ENCODE results near the gene AKNA. TPM values are rescaled to one million over a fixed set of nuclear protein-coding genes. Genes with fewer than 3 reads are reported as not detected.

AKNA gene
- polyA plus RNA-seq, 1 of the 3 experiments (the other 2 are of a cell fraction) = 0.84 TPM

DNA sequence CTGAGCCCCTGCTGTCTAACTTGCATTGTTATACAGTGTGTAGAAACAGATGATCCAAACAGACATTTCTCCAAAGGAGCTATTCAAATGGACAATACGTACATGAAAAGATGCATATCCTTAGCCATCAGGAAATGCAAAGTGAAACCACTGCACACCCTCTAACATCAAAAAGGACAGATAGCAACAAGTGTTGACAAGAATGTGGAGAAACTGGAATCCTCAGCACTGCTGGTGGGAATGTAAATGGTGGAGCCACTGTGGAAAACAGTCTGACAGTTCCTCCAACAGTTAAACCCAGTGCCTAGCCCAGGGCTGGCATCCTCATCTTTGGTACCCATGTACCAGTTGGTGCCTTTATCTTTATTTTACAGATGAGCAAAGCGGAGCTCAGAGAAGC lies 49.6 kb downstream of the AKNA start:
- Histone ChIP-seq H3K27me3 (ENCODE audit: insufficient read depth) (no peaks in the 10 kb centered on the region), H3K9ac (no peak overlapping the region), H3K4me1 (ENCODE audit: control insufficient read depth in 1 of 2, insufficient read depth in 2 of 2, low read depth in 1 of 2, low read length in 1 of 2) (peaks cover 0 to under 1% of the 10 kb centered on the region in 2 experiments; a peak in 1 of 4 replicates), H3K36me3 (replicated peaks in 1 of 2; ENCODE audit: control insufficient read depth in 1 of 2, insufficient read depth in 2 of 2, low read length in 1 of 2) (no peaks in the 10 kb centered on the region), H4K20me1 (ENCODE audit: insufficient read depth) (no peaks in the 10 kb centered on the region), H3K9me3 (no peaks in the 10 kb centered on the region), H3K4me3 (ENCODE audit: low read depth in 2 of 2, low read length in 1 of 2) (no peak overlapping the region), H3K4me2 (no peak overlapping the region), H3K9me2 (no peaks in the 10 kb centered on the region), H3K27ac (ENCODE audit: low read depth in 2 of 2, low read length in 1 of 2) (no peak overlapping the region), H3K79me2 (ENCODE audit: insufficient read depth) (no peaks in the 10 kb centered on the region), H2AFZ (ENCODE audit: low read depth) (no peak overlapping the region), H3F3A (replicated peaks; ENCODE audit: insufficient read depth) (no peaks in the 10 kb centered on the region)
- TF ChIP-seq TCF12 (IDR thresholded peaks at IDR 0.05) (no peak), GATA2 (CRISPR knock-in tag; IDR thresholded peaks at IDR 0.05) (no peak), RCOR1 (IDR thresholded peaks at IDR 0.05; ENCODE audit: low read length) (no peak), POLR2AphosphoS5 (IDR thresholded peaks at IDR 0.05; ENCODE audit: low read depth, low read length) (no peak), SIN3A (IDR thresholded peaks at IDR 0.05; ENCODE audit: borderline replicate concordance, low read depth, low read length) (no peak), CHD2 (IDR thresholded peaks at IDR 0.05; ENCODE audit: low read length, partially characterized antibody) (no peak), NFIC (IDR thresholded peaks at IDR 0.05; ENCODE audit: borderline replicate concordance) (no peak), SMC3 (IDR thresholded peaks at IDR 0.05; ENCODE audit: low read depth, low read length) (no peak), EZH2phosphoT487 (IDR thresholded peaks at IDR 0.05; ENCODE audit: borderline replicate concordance, low read depth) (no peak), TAF1 (IDR thresholded peaks at IDR 0.05; ENCODE audit: borderline replicate concordance, low read depth, low read length) (no peak)
- TF ChIP-seq, protein P1, sequence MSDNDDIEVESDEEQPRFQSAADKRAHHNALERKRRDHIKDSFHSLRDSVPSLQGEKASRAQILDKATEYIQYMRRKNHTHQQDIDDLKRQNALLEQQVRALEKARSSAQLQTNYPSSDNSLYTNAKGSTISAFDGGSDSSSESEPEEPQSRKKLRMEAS (IDR thresholded peaks at IDR 0.05; ENCODE audit: low read depth) = no peak
- TF ChIP-seq, protein P2, sequence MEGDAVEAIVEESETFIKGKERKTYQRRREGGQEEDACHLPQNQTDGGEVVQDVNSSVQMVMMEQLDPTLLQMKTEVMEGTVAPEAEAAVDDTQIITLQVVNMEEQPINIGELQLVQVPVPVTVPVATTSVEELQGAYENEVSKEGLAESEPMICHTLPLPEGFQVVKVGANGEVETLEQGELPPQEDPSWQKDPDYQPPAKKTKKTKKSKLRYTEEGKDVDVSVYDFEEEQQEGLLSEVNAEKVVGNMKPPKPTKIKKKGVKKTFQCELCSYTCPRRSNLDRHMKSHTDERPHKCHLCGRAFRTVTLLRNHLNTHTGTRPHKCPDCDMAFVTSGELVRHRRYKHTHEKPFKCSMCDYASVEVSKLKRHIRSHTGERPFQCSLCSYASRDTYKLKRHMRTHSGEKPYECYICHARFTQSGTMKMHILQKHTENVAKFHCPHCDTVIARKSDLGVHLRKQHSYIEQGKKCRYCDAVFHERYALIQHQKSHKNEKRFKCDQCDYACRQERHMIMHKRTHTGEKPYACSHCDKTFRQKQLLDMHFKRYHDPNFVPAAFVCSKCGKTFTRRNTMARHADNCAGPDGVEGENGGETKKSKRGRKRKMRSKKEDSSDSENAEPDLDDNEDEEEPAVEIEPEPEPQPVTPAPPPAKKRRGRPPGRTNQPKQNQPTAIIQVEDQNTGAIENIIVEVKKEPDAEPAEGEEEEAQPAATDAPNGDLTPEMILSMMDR (IDR thresholded peaks at IDR 0.05) = no peak
- ChIA-PET CTCF (interaction anchor here (0.6 to 0.9 kb wide), 3 partner anchors 27 to 316 kb away, joined by 3 read pairs; no protein-coding TSS in a partner anchor), POLR2A (no interaction called here)
- DNase-seq = no peak
- 79% methylated on average over 2 of the region's 2 CpGs for WGBS (ENCODE audit: low lambda C conversion rate)

DNA sequence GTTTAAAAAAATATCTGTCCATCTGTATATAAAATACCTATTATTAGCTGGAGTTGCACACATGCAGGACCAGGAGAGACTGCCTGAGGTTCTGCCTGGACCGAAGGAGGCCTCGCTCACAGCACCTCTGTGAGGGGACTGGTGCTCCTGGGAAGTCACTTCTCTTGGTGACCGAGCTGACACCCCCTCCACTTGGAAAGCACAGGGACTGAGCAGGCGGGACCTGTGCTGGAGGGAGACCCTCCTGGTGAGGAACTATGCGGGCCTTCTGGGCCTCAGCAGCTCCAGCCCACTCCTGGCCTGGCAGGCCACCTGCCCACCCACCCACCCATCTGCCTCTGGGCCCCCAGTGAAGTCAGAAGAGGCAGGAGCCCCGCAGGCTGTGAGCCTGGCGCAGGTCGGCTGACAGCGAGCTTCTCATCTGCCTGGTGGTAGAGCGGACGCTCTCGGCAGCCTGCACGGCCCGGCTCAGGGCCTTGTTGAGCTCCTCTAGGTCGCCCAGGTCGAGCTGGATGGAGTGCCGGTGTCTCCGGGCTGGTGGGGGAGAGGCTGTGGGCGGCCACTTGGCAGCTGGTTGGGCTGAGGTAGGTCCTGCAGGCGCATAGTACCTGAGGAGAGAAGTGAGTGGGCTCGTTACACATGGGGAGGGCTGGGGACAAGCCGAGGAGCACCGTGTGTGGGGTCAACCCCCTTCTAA lies 50.9 kb downstream of the AKNA start:
- TF ChIP-seq GABPA (IDR thresholded peaks at IDR 0.05; ENCODE audit: low read depth) (no peak), YY1 (IDR thresholded peaks at IDR 0.05; ENCODE audit: low read depth) (no peak), TCF12 (IDR thresholded peaks at IDR 0.05) (no peak), TAF1 (IDR thresholded peaks at IDR 0.05; ENCODE audit: borderline replicate concordance, low read depth, low read length) (no peak), ELF1 (IDR thresholded peaks at IDR 0.05) (no peak), MEF2A (IDR thresholded peaks at IDR 0.05; ENCODE audit: borderline replicate concordance, low read depth) (no peak), SMC3 (IDR thresholded peaks at IDR 0.05; ENCODE audit: low read depth, low read length) (no peak), RCOR1 (IDR thresholded peaks at IDR 0.05; ENCODE audit: low read length) (no peak), FOXM1 (IDR thresholded peaks at IDR 0.05; ENCODE audit: low read depth) (no peak), EZH2phosphoT487 (IDR thresholded peaks at IDR 0.05; ENCODE audit: borderline replicate concordance, low read depth) (no peak), FOXJ3 (CRISPR knock-in tag; IDR thresholded peaks at IDR 0.05) (no peak), CHD2 (IDR thresholded peaks at IDR 0.05; ENCODE audit: low read length, partially characterized antibody) (no peak), NRF1 (IDR thresholded peaks at IDR 0.05; ENCODE audit: low read depth, low read length) (no peak), RAD21 (IDR thresholded peaks at IDR 0.05; ENCODE audit: low read length) (no peak), JUND (IDR thresholded peaks at IDR 0.05) (no peak), POLR2AphosphoS5 (IDR thresholded peaks at IDR 0.05; ENCODE audit: low read depth, low read length) (no peak)
- TF ChIP-seq, protein P3, sequence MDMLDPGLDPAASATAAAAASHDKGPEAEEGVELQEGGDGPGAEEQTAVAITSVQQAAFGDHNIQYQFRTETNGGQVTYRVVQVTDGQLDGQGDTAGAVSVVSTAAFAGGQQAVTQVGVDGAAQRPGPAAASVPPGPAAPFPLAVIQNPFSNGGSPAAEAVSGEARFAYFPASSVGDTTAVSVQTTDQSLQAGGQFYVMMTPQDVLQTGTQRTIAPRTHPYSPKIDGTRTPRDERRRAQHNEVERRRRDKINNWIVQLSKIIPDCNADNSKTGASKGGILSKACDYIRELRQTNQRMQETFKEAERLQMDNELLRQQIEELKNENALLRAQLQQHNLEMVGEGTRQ (IDR thresholded peaks at IDR 0.05; ENCODE audit: borderline replicate concordance, low read depth, low read length) = no peak
- TF ChIP-seq, protein P2 (IDR thresholded peaks at IDR 0.05) = no peak
- no peak for DNase-seq
- Histone ChIP-seq H3K36me3 (replicated peaks in 1 of 2; ENCODE audit: control insufficient read depth in 1 of 2, insufficient read depth in 2 of 2, low read length in 1 of 2) (no peaks in the 10 kb centered on the region), H3F3A (replicated peaks; ENCODE audit: insufficient read depth) (no peaks in the 10 kb centered on the region), H3K4me2 (no peak overlapping the region), H3K27me3 (ENCODE audit: insufficient read depth) (no peaks in the 10 kb centered on the region), H3K9me2 (no peaks in the 10 kb centered on the region), H3K9me3 (no peaks in the 10 kb centered on the region), H3K4me1 (ENCODE audit: control insufficient read depth in 1 of 2, insufficient read depth in 2 of 2, low read depth in 1 of 2, low read length in 1 of 2) (no peaks in the 10 kb centered on the region), H3K27ac (ENCODE audit: low read depth in 2 of 2, low read length in 1 of 2) (no peak overlapping the region), H3K4me3 (ENCODE audit: low read depth in 2 of 2, low read length in 1 of 2) (no peak overlapping the region), H2AFZ (ENCODE audit: low read depth) (no peak overlapping the region), H4K20me1 (ENCODE audit: insufficient read depth) (no peaks in the 10 kb centered on the region), H3K79me2 (ENCODE audit: insufficient read depth) (no peaks in the 10 kb centered on the region), H3K9ac (no peak overlapping the region)
- WGBS (ENCODE audit: low lambda C conversion rate) = 95% methylated on average over 16 of the region's 23 CpGs
- CTCF ChIA-PET = interaction anchor here (0.7 to 1.1 kb wide), 3 partner anchors 27 to 73 kb away, joined by 3 to 4 read pairs (median 3); no protein-coding TSS in a partner anchor
- POLR2A ChIA-PET = no interaction called here
